Fibroblast of lung (primary cell): ENCODE results near the gene EXOC6B.

Source experiments
- CTCF ChIP-seq, 2 donors: IDR thresholded peaks in 1 of 2; conservative IDR thresholded peaks in 1 of 2; 1 replicate in 1 of 2; 2 replicates in 1 of 2; pipeline ENCODE4 v1.5.1; 2011 to 2012; ENCODE audit warnings: low read length in 2 of 2, control low read depth in 1 of 2, inconsistent platforms in 1 of 2, low read depth in 1 of 2, mild to moderate bottlenecking in 1 of 2
- EZH2 ChIP-seq: IDR thresholded peaks from 2 replicates; pipeline ENCODE4 v1.5.1; 2012; ENCODE audit warnings: low read length, control low read depth, mild to moderate bottlenecking; ENCODE audit errors: missing control alignments

- TF ChIP-seq CTCF (conservative IDR thresholded peaks at IDR 0.05 in 1 of 2, IDR thresholded peaks at IDR 0.05 in 1 of 2; ENCODE audit: low read depth in 1 of 2, low read length in 2 of 2) = no peak
- no peak for TF ChIP-seq EZH2
Measured at GRCh38 chr2:72849138-72849462, 23.3 kb upstream of the EXOC6B start.
